IPS-20b (cell line): Measurements from ENCODE around the gene MEF2C.
"Not testable (repeated sequence)": the region's sequence is repeated elsewhere in the genome, so short reads cannot be mapped to it uniquely, and the experiment has no call there.

Experiments used
- H3K27ac ChIP-seq: one replicate; pipeline ENCODE4 v1.5.1; 2013; ENCODE audit warnings: low read length
- H3K27me3 ChIP-seq: 2 replicates; pipeline ENCODE4 v1.6.1; 2013; ENCODE audit warnings: mild to moderate bottlenecking, low read length, inconsistent platforms; ENCODE audit not compliant: insufficient read depth
- H3K36me3 ChIP-seq: 2 replicates; pipeline ENCODE4 v1.6.1; 2013; ENCODE audit warnings: low read depth, mild to moderate bottlenecking, inconsistent platforms, low read length, moderate library complexity; ENCODE audit not compliant: insufficient read depth
- H3K4me1 ChIP-seq: 2 replicates; pipeline ENCODE4 v1.6.1; 2013; ENCODE audit warnings: mild to moderate bottlenecking, control low read depth, inconsistent platforms, low read length, moderate library complexity; ENCODE audit not compliant: insufficient read depth
- H3K4me3 ChIP-seq: 2 replicates; pipeline ENCODE4 v1.5.1; 2013; ENCODE audit warnings: mild to moderate bottlenecking, low read length, inconsistent platforms
- H3K9ac ChIP-seq: 2 replicates; pipeline ENCODE4 v1.6.1; 2013; ENCODE audit warnings: low read depth, mild to moderate bottlenecking, inconsistent platforms, low read length, moderate library complexity
- H3K9me3 ChIP-seq: 2 replicates; pipeline ENCODE4 v1.6.1; 2013; ENCODE audit warnings: mild to moderate bottlenecking, low read depth, low read length, inconsistent platforms; ENCODE audit not compliant: insufficient read depth

The MEF2C gene

GRCh38 chr5:88808153-88808552 is 74.8 kb downstream of the MEF2C start:
- Histone ChIP-seq H3K27ac (no peak overlapping the region), H3K4me1 (no peaks in the 10 kb centered on the region), H3K9ac (no peak overlapping the region), H3K4me3 (no peak overlapping the region), H3K36me3 (no peaks in the 10 kb centered on the region), H3K27me3 (no peaks in the 10 kb centered on the region), H3K9me3 (no peaks in the 10 kb centered on the region)

- no peak overlapping the region for H3K4me3 ChIP-seq
- H3K4me1 ChIP-seq: no peaks in the 10 kb centered on the region
- H3K9me3 ChIP-seq: no peaks in the 10 kb centered on the region
- no peak overlapping the region for H3K27ac ChIP-seq
- no peaks in the 10 kb centered on the region for H3K36me3 ChIP-seq
- no peaks in the 10 kb centered on the region for H3K27me3 ChIP-seq
- no peak overlapping the region for H3K9ac ChIP-seq
Measured at GRCh38 chr5:88807327-88807726, 75.7 kb downstream of the MEF2C start.

DNA sequence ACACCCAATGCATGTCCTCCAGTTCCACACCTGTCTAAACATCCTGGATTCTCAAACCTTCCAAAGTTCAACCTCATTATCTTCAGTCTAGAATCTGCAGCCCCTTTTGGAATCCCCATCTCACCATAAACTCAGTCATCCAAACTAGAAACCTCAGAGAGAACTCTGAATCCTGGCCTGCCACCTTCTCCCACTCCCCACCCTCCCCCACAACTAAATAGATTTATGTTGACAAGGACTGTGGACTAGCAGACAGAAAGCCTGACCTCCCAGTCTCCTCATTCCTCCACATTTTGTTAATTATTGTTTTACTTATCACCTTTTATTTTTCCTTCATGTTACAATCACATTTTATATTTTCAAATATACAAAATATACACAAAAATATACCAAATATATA is 76.6 kb downstream of the MEF2C start:
- H3K4me3 ChIP-seq: no peak overlapping the region
- no peaks in the 10 kb centered on the region for H3K36me3 ChIP-seq
- no peak overlapping the region for H3K9ac ChIP-seq
- H3K27me3 ChIP-seq: no peaks in the 10 kb centered on the region
- no peaks in the 10 kb centered on the region for H3K9me3 ChIP-seq
- H3K27ac ChIP-seq: no peak overlapping the region
- H3K4me1 ChIP-seq: no peaks in the 10 kb centered on the region

GRCh38 chr5:88805151-88805784 is 77.7 kb downstream of the MEF2C start:
- Histone ChIP-seq H3K36me3 (no peaks in the 10 kb centered on the region), H3K4me3 (no peak overlapping the region), H3K27me3 (no peaks in the 10 kb centered on the region), H3K27ac (no peak overlapping the region), H3K9me3 (no peaks in the 10 kb centered on the region), H3K4me1 (no peaks in the 10 kb centered on the region), H3K9ac (no peak overlapping the region)

DNA sequence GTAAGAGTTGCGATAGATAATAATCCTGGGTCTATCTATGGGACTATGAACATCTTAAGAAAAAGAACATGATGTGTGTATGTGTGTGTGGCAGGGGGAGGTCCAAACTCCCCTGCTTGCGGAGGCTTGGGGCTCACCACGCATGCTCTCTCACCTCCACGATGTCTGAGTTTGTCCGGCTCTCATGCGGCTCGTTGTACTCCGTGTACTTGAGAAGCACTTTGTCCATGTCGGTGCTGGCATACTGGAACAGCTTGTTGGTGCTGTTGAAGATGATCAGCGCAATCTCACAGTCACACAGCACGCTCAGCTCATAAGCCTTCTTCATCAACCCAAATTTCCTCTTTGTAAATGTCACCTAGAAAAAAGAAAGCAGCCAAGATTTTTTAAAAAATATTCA is 78.5 kb downstream of the MEF2C start:
- Histone ChIP-seq H3K4me3 (no peak overlapping the region), H3K27ac (no peak overlapping the region), H3K27me3 (no peaks in the 10 kb centered on the region), H3K36me3 (no peaks in the 10 kb centered on the region), H3K4me1 (no peaks in the 10 kb centered on the region), H3K9ac (no peak overlapping the region), H3K9me3 (no peaks in the 10 kb centered on the region)

DNA sequence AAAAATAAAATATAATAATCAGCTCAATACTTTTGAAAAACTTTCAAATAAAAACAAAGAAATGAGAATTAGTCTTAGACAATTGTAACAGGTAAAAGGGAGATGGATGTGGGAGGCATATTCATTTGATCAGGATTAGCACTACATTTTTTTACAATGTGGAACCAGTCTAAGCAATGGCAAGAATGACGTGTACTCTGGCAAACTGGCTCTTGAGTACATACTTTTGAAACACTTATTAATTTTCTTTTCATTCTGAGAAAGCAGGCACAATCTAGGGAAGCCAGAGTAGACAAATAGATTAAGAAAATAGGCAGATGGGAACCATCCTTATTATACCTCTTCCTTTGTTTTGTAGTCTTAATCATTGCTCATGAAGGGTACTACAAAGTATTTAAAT is 79.7 kb downstream of the MEF2C start:
- Histone ChIP-seq H3K4me3 (no peak overlapping the region), H3K9ac (no peak overlapping the region), H3K4me1 (no peaks in the 10 kb centered on the region), H3K27me3 (no peaks in the 10 kb centered on the region), H3K36me3 (no peaks in the 10 kb centered on the region), H3K9me3 (no peaks in the 10 kb centered on the region), H3K27ac (no peak overlapping the region)

DNA sequence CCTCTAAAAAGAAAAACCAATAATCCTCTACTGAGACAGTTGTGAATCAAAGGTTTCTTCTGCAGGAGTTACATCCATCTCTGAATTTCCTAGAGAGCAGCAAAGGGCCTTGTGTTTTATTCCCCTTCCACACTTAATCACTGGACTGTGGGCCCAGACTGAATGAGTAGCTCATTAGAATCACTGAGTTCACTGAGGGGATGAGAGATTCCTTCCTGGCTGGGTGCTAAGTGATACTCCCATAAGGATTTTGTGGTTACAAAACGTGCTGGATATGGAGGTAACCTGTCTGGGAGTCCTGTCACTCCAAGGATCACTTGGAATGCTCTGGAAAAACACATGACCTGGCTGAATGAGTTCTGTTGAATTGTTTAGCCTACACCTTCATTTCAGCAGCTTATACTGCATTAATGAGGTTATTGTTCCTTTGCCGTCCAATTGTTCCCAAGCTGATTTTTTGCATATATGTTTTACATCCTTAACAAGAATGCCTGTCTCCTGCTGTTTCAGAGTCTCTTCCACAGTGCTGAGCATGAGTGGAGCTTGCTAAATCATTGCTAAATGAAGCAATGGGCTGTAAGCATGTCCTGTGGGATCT is 82.9 kb downstream of the MEF2C start:
- H3K27me3 ChIP-seq: no peaks in the 10 kb centered on the region
- no peak overlapping the region for H3K27ac ChIP-seq
- H3K4me1 ChIP-seq: no peaks in the 10 kb centered on the region
- H3K36me3 ChIP-seq: no peaks in the 10 kb centered on the region
- no peak overlapping the region for H3K4me3 ChIP-seq
- no peaks in the 10 kb centered on the region for H3K9me3 ChIP-seq
- H3K9ac ChIP-seq: no peak overlapping the region

- not testable (repeated sequence) for H3K9me3 ChIP-seq, H3K4me1 ChIP-seq, H3K27ac ChIP-seq, H3K36me3 ChIP-seq, H3K4me3 ChIP-seq, H3K27me3 ChIP-seq, H3K9ac ChIP-seq
Measured at GRCh38 chr5:88798933-88799332, 84.1 kb downstream of the MEF2C start.

DNA sequence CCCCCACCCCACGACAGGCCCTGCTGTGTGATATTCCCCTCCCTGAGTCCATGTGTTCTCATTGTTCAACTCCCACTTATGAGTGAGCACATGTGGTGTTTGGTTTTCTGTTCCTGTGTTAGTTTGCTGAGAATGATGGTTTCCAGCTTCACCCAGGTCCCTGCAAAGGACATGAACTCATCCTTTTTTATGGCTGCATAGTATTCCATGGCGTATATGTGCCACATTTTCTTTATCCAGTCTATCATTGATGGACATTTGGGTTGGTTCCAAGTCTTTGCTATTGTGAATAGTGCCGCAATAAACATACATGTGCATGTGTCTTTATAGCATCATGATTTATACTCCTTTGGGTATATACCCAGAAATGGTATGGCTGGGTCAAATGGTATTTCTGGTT is 89.2 kb downstream of the MEF2C start:
- H3K9ac ChIP-seq, H3K36me3 ChIP-seq, H3K9me3 ChIP-seq, H3K27me3 ChIP-seq, H3K4me1 ChIP-seq, H3K4me3 ChIP-seq, H3K27ac ChIP-seq: not testable (repeated sequence)

DNA sequence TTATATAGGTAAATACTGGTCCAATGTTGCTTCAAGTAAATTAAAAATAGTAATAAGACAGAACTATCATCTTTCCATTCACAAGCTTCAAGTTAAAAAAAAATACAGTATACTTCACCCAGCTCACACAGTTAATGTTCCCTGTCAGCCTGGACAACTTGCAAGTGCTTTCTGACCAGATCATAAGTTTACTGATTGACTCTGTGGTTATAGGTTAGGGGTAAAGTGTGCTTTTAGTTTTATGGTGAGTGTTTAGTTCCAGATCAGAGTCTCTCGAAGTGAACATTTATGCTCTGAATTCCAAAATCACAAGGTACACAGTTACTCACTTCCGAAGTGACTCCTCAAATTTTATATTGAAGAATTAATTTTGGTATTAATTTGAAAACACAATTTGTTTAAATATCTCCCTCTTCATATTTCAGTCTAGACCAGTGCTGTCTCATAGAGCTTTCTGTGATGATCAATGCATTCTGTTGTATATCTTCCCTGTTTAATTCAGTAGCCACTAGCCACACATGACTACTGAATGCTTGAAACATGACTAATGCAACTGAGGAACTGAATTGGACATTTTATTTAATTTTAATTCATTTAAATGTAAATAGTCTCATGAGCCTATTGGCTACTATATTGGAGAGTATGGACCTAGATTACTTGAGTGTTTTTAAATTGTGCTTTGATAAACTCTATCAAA is 90.7 kb downstream of the MEF2C start:
- Histone ChIP-seq H3K4me1 (no peaks in the 10 kb centered on the region), H3K36me3 (no peaks in the 10 kb centered on the region), H3K4me3 (no peak overlapping the region), H3K9me3 (no peaks in the 10 kb centered on the region), H3K27ac (no peak overlapping the region), H3K27me3 (no peaks in the 10 kb centered on the region), H3K9ac (no peak overlapping the region)

GRCh38 chr5:88787856-88788255 is 95.1 kb downstream of the MEF2C start:
- peaks cover 25% of the 10 kb centered on the region for H3K4me1 ChIP-seq
- no peaks in the 10 kb centered on the region for H3K27me3 ChIP-seq
- H3K9ac ChIP-seq: no peak overlapping the region
- H3K27ac ChIP-seq: no peak overlapping the region
- no peaks in the 10 kb centered on the region for H3K9me3 ChIP-seq
- no peak overlapping the region for H3K4me3 ChIP-seq
- H3K36me3 ChIP-seq: no peaks in the 10 kb centered on the region

- Histone ChIP-seq H3K9me3 (no peaks in the 10 kb centered on the region), H3K4me1 (peaks cover 25% of the 10 kb centered on the region), H3K36me3 (no peaks in the 10 kb centered on the region), H3K27ac (no peak overlapping the region), H3K9ac (no peak overlapping the region), H3K27me3 (no peaks in the 10 kb centered on the region), H3K4me3 (no peak overlapping the region)
Measured at GRCh38 chr5:88786789-88787188, 96.2 kb downstream of the MEF2C start.
